Activated CD8-positive, alpha-beta T cell treated with anti-CD3 and anti-CD28 coated beads for 36 hours (primary cell): ENCODE measurements around the gene FJX1. TPM values are rescaled to one million over a fixed set of nuclear protein-coding genes. Genes with fewer than 3 reads are reported as not detected.

Experiments used
- ATAC-seq: fragments of 200-7000 bp; cut with Tn5 transposase; one replicate; pipeline ENCODE4 v1.10.0; 2021; ENCODE audit warnings: mild to moderate bottlenecking, moderate library complexity
- CTCF ChIA-PET: fragments of 350-600 bp; sonication (Branson Sonifier 250); formaldehyde crosslinking; loops from one replicate; lab custom pipeline; 2021; ENCODE audit warnings: antibody characterized with exemption; lab: Charles Lee
- POLR2A ChIA-PET: fragments of 350-600 bp; sonication (Branson Sonifier 250); formaldehyde crosslinking; loops from one replicate; lab custom pipeline; 2021; ENCODE audit warnings: antibody characterized with exemption; lab: Charles Lee
- DNase-seq: peaks from one replicate; pipeline ENCODE4 v3.0.0-alpha.2; 2020
- H3K27ac Mint-ChIP-seq: one replicate; pipeline ENCODE4 v1.8.0; 2021; ENCODE audit warnings: mild to moderate bottlenecking, mixed read lengths
- H3K27me3 Mint-ChIP-seq: one replicate; pipeline ENCODE4 v1.8.0; 2021; ENCODE audit warnings: mixed read lengths
- H3K36me3 Mint-ChIP-seq: one replicate; pipeline ENCODE4 v1.8.0; 2021; ENCODE audit warnings: low read depth, mixed read lengths
- H3K4me1 Mint-ChIP-seq: one replicate; pipeline ENCODE4 v1.8.0; 2021; ENCODE audit warnings: low read depth, mixed read lengths
- H3K4me3 Mint-ChIP-seq: one replicate; pipeline ENCODE4 v1.8.0; 2021; ENCODE audit warnings: mild to moderate bottlenecking, moderate library complexity, mixed read lengths
- H3K9me3 Mint-ChIP-seq: one replicate; pipeline ENCODE4 v1.8.0; 2021; ENCODE audit warnings: mixed read lengths
- intact Hi-C: fragments of 100-400 bp; cut with micrococcal nuclease; formaldehyde crosslinking; loops from one replicate; pipeline ENCODE4 v1.10.0; 2022
- total RNA-seq, 2 experiments: library from RNA; stranded (reverse); gene quantifications; one replicate each; pipeline ENCODE4 v1.2.3, GENCODE V29; 2021
- TF ChIP-seq, protein P1 (sequence below): fragments of 200-600 bp; IDR thresholded peaks from one replicate; pipeline ENCODE4 v1.8.0; 2022; ENCODE audit warnings: antibody characterized with exemption, mild to moderate bottlenecking

The FJX1 gene
- total RNA-seq, 2 experiments from 2014 or later = 1.4 to 2.1 TPM

DNA sequence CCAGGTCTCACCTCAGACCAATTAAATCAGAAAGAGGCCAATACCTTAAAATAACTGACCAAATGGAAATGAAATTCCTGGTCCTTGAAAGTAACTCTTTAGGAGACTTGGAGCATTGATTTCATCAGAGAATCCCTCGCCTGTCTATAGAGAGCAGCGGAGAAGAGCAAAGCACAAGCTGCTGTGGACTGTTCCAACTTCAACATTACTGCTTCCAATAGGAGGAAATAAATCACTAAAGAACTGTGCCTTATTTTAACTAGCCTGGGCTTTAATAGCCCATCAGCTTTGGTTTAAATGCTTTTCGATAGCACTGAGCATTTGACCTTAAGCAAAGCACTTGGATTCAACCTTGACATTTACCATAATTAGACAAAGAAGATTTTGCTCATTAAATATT lies 32.0 kb upstream of the FJX1 start:
- peaks cover 36% of the 10 kb centered on the region for H3K27me3 Mint-ChIP-seq
- POLR2A ChIA-PET = no interaction called here

GRCh38 chr11:35587972-35588371 lies 30.3 kb upstream of the FJX1 start:
- no peak for DNase-seq
- Mint-ChIP-seq H3K9me3 (no peaks in the 10 kb centered on the region), H3K4me3 (no peak overlapping the region), H3K27ac (no peak overlapping the region), H3K36me3 (no peaks in the 10 kb centered on the region), H3K27me3 (peaks cover 33% of the 10 kb centered on the region), H3K4me1 (no peaks in the 10 kb centered on the region)
- ChIA-PET CTCF (no interaction called here), POLR2A (no interaction called here)
- intact Hi-C loops = no loop called here
- ATAC-seq = no peak
- TF ChIP-seq, protein P1, sequence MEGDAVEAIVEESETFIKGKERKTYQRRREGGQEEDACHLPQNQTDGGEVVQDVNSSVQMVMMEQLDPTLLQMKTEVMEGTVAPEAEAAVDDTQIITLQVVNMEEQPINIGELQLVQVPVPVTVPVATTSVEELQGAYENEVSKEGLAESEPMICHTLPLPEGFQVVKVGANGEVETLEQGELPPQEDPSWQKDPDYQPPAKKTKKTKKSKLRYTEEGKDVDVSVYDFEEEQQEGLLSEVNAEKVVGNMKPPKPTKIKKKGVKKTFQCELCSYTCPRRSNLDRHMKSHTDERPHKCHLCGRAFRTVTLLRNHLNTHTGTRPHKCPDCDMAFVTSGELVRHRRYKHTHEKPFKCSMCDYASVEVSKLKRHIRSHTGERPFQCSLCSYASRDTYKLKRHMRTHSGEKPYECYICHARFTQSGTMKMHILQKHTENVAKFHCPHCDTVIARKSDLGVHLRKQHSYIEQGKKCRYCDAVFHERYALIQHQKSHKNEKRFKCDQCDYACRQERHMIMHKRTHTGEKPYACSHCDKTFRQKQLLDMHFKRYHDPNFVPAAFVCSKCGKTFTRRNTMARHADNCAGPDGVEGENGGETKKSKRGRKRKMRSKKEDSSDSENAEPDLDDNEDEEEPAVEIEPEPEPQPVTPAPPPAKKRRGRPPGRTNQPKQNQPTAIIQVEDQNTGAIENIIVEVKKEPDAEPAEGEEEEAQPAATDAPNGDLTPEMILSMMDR = no peak

More for the DNA sequence above, 32.0 kb upstream of the FJX1 start:
- Mint-ChIP-seq H3K4me3 (no peak overlapping the region), H3K27ac (no peak overlapping the region), H3K36me3 (no peaks in the 10 kb centered on the region), H3K9me3 (no peaks in the 10 kb centered on the region), H3K4me1 (no peaks in the 10 kb centered on the region)
- TF ChIP-seq, protein P1 = no peak
- intact Hi-C loops = no loop called here
- DNase-seq = no peak
- CTCF ChIA-PET = no interaction called here
- no peak for ATAC-seq

GRCh38 chr11:35588627-35589026 lies 29.6 kb upstream of the FJX1 start:
- H3K36me3 Mint-ChIP-seq = no peaks in the 10 kb centered on the region
- H3K9me3 Mint-ChIP-seq = no peaks in the 10 kb centered on the region
- no peak for ATAC-seq
- POLR2A ChIA-PET = no interaction called here
- H3K27ac Mint-ChIP-seq = no peak overlapping the region
- H3K27me3 Mint-ChIP-seq = peaks cover 32% of the 10 kb centered on the region
- no peak overlapping the region for H3K4me3 Mint-ChIP-seq
- TF ChIP-seq, protein P1 = no peak
- DNase-seq = no peak
- CTCF ChIA-PET = no interaction called here
- no peaks in the 10 kb centered on the region for H3K4me1 Mint-ChIP-seq
- intact Hi-C loops = no loop called here

DNA sequence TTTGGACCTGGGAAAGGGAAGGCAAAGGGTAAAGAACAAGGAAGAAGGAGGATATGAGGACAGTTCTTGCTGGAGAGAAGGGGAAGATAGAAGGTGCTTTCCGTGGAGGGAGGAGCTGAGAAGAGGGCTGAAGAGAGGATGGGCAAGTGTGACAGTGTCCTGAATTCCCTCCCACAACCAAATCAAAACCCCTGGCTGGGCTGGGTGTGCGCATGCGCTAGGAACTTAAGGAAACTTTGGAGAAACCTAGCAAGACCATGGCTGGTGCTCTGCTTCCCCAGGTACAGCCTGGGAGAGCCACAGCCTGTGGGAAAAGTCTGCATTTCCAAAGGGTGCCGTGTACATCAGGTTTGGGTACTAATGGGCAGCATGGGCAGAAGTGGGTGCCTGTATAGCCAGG lies 29.0 kb upstream of the FJX1 start:
- ChIA-PET POLR2A (no interaction called here), CTCF (no interaction called here)
- ATAC-seq (no peak), DNase-seq (no peak)
- H3K36me3 Mint-ChIP-seq = no peaks in the 10 kb centered on the region
- TF ChIP-seq, protein P1 = no peak
- H3K4me3 Mint-ChIP-seq = no peak overlapping the region
- intact Hi-C loops = no loop called here
- no peaks in the 10 kb centered on the region for H3K9me3 Mint-ChIP-seq
- H3K27me3 Mint-ChIP-seq = peaks cover 30% of the 10 kb centered on the region
- no peak overlapping the region for H3K27ac Mint-ChIP-seq
- H3K4me1 Mint-ChIP-seq = no peaks in the 10 kb centered on the region

DNA sequence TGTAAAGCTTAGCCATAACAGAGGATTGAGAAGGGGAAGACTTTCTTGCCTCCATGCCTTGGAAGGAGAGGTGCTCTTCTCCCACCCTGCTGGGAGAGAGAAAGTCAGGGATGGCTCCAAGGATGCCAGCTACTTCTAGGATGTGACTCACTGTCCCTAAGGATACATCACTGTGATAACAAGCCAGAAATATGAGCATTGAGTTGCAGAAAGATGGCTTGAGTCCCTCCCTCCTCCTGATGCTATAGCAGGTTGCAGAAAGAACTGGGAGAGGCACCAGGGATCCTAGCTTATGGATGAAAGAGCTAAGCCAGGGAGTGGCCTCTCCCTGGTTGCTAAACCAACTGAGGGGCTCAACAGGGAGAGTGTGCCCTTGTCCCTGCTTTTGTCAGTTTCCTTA lies 27.8 kb upstream of the FJX1 start:
- TF ChIP-seq, protein P1 = no peak
- H3K9me3 Mint-ChIP-seq = no peaks in the 10 kb centered on the region
- no peak for ATAC-seq
- no peak overlapping the region for H3K4me3 Mint-ChIP-seq
- H3K27me3 Mint-ChIP-seq = peaks cover 23% of the 10 kb centered on the region
- DNase-seq = no peak
- POLR2A ChIA-PET = interaction anchor here (0.8 kb wide), 1 partner anchor 276 kb away, joined by 3 read pairs; no protein-coding TSS in a partner anchor
- H3K36me3 Mint-ChIP-seq = no peaks in the 10 kb centered on the region
- CTCF ChIA-PET = no interaction called here
- H3K27ac Mint-ChIP-seq = no peak overlapping the region
- intact Hi-C loops = no loop called here
- no peaks in the 10 kb centered on the region for H3K4me1 Mint-ChIP-seq
